HepG2 (cell line): Measurements from ENCODE around the gene HMHB1. TPM values are rescaled to one million over a fixed set of nuclear protein-coding genes. Genes with fewer than 3 reads are reported as not detected.

Experiments used
- ATF7-NPFF ChIP-seq: sonication (generic); formaldehyde crosslinking; IDR thresholded peaks from 2 replicates; pipeline ENCODE4 v1.8.1; 2023; ENCODE audit warnings: mild to moderate bottlenecking, low read depth, missing genetic modification reagents, moderate library complexity
- DR1 ChIP-seq: sonication (generic); formaldehyde crosslinking; IDR thresholded peaks from 2 replicates; pipeline ENCODE4 v1.8.0; 2021; ENCODE audit warnings: mild to moderate bottlenecking, missing genetic modification reagents, inconsistent platforms
- ISX ChIP-seq: sonication (generic); formaldehyde crosslinking; conservative IDR thresholded peaks from 2 replicates; pipeline ENCODE4 v1.5.0; 2020; ENCODE audit warnings: missing genetic modification reagents
- PHB2 ChIP-seq: fragments of 450-650 bp; IDR thresholded peaks from 2 replicates; pipeline ENCODE4 v1.6.1; 2018; ENCODE audit not compliant: partially characterized antibody
- SMC3 ChIP-seq: IDR thresholded peaks from 2 replicates; pipeline ENCODE4 v1.6.1; 2011; ENCODE audit warnings: low read length, improper control_type of control experiment
- SP140L ChIP-seq: sonication (generic); formaldehyde crosslinking; IDR thresholded peaks from 2 replicates; pipeline ENCODE4 v1.4.0; 2020; ENCODE audit warnings: missing genetic modification reagents, borderline replicate concordance
- SRY ChIP-seq: sonication (generic); formaldehyde crosslinking; IDR thresholded peaks from 2 replicates; pipeline ENCODE4 v1.8.0; 2022; ENCODE audit warnings: mild to moderate bottlenecking, missing genetic modification reagents
- ZBTB1 ChIP-seq: sonication (generic); formaldehyde crosslinking; IDR thresholded peaks from 2 replicates; pipeline ENCODE4 v1.4.0; 2020; ENCODE audit warnings: missing genetic modification reagents, borderline replicate concordance
- ZEB1 ChIP-seq: IDR thresholded peaks from 2 replicates; pipeline ENCODE4 v1.6.1; 2012; ENCODE audit warnings: mild to moderate bottlenecking, low read depth, inconsistent platforms; ENCODE audit not compliant: insufficient replicate concordance
- ZFX ChIP-seq: sonication (generic); formaldehyde crosslinking; IDR thresholded peaks from 2 replicates; pipeline ENCODE4 v1.4.0; 2020; ENCODE audit warnings: mild to moderate bottlenecking, low read depth, missing genetic modification reagents, moderate library complexity
- ZKSCAN5 ChIP-seq: sonication (generic); formaldehyde crosslinking; IDR thresholded peaks from 2 replicates; pipeline ENCODE4 v1.5.1; 2020; ENCODE audit warnings: mild to moderate bottlenecking, missing genetic modification reagents
- ZMAT3 ChIP-seq: sonication (generic); formaldehyde crosslinking; conservative IDR thresholded peaks from 2 replicates; pipeline ENCODE4 v1.7.0; 2021; ENCODE audit warnings: missing genetic modification reagents
- ZNF317 ChIP-seq: sonication (generic); formaldehyde crosslinking; IDR thresholded peaks from 2 replicates; pipeline ENCODE4 v1.5.0; 2020; ENCODE audit warnings: mild to moderate bottlenecking, missing genetic modification reagents
- ZNF350 ChIP-seq: sonication (generic); formaldehyde crosslinking; IDR thresholded peaks from 2 replicates; pipeline ENCODE4 v1.4.0; 2020; ENCODE audit warnings: mild to moderate bottlenecking, low read depth, missing genetic modification reagents, borderline replicate concordance
- ZNF460 ChIP-seq: sonication (generic); formaldehyde crosslinking; IDR thresholded peaks from 2 replicates; pipeline ENCODE4 v1.5.1; 2020; ENCODE audit warnings: missing genetic modification reagents, mild to moderate bottlenecking, borderline replicate concordance
- polyA plus RNA-seq, 8 experiments: library from polyadenylated mRNA; depleted of rRNA in 3 of 8; stranded (reverse) in 7 of 8; unstranded in 1 of 8; fragments of >200 nt; fragmentation: Illumina TruSeq in 4 of 8; extraction: Trizol in 4 of 8; gene quantifications; 2 replicates each; pipeline versions ENCODE4 v1.2.1 to v1.2.3, GENCODE V29; 2011 to 2016; ENCODE audit warnings: low read depth in 4 of 8, missing spikeins in 1 of 8, mixed read lengths in 1 of 8; ENCODE audit not compliant: insufficient read depth in 1 of 8
- total RNA-seq, 5 experiments: library from RNA; depleted of rRNA; stranded (reverse); fragments of >200 nt; fragmentation: Illumina TruSeq; extraction: Trizol; gene quantifications; 2 replicates each; pipeline ENCODE4 v1.2.3, GENCODE V29; 2016; ENCODE audit warnings: low read depth in 1 of 5
- TF ChIP-seq, protein P1 (sequence below): sonication (generic); formaldehyde crosslinking; IDR thresholded peaks from 2 replicates; pipeline ENCODE4 v1.4.0; 2020; ENCODE audit warnings: missing genetic modification reagents, borderline replicate concordance
- TF ChIP-seq, protein P2 (sequence below): sonication (generic); formaldehyde crosslinking; conservative IDR thresholded peaks from 2 replicates; pipeline ENCODE4 v1.8.1; 2023; ENCODE audit warnings: missing genetic modification reagents
- TF ChIP-seq, protein P3 (sequence below): sonication (generic); formaldehyde crosslinking; IDR thresholded peaks from 2 replicates; pipeline ENCODE4 v1.4.0; 2020; ENCODE audit warnings: missing genetic modification reagents

Gene HMHB1
- total and polyA plus RNA-seq, 2 of the 13 experiments (the other 11 are each of a cell fraction or from before 2014, with no cell fraction given) = not detected

DNA sequence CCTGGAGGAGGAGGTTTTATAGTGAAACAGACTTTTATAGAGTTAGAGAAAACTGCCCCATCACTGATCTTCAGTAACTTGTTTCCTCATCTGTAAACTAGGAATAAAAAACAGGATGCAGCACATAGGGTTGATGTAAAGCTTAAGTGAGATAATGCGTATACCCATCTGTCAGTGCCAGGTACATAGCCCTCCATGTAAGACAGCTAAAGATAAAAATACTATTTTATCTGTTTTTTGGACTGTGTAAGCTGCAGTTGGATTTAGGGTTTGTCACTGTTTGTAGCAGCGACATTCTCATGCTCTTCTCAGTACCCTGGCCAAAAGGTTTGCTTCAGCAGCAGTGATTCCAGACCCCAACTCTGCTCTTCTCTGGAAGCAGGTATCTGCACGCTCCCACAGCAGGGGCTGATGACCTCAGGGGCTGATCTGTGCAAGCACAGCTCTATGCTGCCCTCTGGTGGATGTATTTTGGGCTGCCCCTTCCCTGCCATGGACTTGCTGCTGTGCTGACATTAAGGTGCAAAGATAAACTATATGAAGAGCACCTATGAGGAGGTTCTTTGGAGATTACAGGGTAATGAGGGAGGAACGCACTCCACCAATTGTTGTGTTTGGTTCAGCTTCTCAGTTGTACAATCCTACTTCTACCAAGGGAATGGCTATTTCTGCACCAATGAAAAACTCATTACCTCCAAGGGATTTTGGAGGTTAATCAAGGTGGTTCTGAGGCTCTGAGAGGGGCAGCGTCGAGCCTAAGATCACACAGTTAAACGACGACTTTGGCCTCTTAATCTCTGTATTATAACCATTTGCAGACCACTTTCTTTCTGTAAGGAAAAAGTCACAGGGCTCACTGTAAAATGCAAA is 13.1 kb downstream of the HMHB1 start (continued):
- no peak for TF ChIP-seq ZNF460
- TF ChIP-seq, protein P1, sequence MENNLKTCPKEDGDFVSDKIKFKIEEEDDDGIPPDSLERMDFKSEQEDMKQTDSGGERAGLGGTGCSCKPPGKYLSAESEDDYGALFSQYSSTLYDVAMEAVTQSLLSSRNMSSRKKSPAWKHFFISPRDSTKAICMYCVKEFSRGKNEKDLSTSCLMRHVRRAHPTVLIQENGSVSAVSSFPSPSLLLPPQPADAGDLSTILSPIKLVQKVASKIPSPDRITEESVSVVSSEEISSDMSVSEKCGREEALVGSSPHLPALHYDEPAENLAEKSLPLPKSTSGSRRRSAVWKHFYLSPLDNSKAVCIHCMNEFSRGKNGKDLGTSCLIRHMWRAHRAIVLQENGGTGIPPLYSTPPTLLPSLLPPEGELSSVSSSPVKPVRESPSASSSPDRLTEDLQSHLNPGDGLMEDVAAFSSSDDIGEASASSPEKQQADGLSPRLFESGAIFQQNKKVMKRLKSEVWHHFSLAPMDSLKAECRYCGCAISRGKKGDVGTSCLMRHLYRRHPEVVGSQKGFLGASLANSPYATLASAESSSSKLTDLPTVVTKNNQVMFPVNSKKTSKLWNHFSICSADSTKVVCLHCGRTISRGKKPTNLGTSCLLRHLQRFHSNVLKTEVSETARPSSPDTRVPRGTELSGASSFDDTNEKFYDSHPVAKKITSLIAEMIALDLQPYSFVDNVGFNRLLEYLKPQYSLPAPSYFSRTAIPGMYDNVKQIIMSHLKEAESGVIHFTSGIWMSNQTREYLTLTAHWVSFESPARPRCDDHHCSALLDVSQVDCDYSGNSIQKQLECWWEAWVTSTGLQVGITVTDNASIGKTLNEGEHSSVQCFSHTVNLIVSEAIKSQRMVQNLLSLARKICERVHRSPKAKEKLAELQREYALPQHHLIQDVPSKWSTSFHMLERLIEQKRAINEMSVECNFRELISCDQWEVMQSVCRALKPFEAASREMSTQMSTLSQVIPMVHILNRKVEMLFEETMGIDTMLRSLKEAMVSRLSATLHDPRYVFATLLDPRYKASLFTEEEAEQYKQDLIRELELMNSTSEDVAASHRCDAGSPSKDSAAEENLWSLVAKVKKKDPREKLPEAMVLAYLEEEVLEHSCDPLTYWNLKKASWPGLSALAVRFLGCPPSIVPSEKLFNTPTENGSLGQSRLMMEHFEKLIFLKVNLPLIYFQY (CRISPR knock-in tag) = no peak
- no peak for TF ChIP-seq SP140L (CRISPR knock-in tag)
- TF ChIP-seq, protein P2, sequence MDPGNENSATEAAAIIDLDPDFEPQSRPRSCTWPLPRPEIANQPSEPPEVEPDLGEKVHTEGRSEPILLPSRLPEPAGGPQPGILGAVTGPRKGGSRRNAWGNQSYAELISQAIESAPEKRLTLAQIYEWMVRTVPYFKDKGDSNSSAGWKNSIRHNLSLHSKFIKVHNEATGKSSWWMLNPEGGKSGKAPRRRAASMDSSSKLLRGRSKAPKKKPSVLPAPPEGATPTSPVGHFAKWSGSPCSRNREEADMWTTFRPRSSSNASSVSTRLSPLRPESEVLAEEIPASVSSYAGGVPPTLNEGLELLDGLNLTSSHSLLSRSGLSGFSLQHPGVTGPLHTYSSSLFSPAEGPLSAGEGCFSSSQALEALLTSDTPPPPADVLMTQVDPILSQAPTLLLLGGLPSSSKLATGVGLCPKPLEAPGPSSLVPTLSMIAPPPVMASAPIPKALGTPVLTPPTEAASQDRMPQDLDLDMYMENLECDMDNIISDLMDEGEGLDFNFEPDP (CRISPR knock-in tag) = no peak
- no peak for TF ChIP-seq ZNF317 (CRISPR knock-in tag)
- TF ChIP-seq ATF7-NPFF (CRISPR knock-in tag) = no peak
- TF ChIP-seq SMC3 = peak; percentile 99
- no peak for TF ChIP-seq ZFX (CRISPR knock-in tag)
- TF ChIP-seq DR1 (CRISPR knock-in tag) = no peak
- TF ChIP-seq, protein P3, sequence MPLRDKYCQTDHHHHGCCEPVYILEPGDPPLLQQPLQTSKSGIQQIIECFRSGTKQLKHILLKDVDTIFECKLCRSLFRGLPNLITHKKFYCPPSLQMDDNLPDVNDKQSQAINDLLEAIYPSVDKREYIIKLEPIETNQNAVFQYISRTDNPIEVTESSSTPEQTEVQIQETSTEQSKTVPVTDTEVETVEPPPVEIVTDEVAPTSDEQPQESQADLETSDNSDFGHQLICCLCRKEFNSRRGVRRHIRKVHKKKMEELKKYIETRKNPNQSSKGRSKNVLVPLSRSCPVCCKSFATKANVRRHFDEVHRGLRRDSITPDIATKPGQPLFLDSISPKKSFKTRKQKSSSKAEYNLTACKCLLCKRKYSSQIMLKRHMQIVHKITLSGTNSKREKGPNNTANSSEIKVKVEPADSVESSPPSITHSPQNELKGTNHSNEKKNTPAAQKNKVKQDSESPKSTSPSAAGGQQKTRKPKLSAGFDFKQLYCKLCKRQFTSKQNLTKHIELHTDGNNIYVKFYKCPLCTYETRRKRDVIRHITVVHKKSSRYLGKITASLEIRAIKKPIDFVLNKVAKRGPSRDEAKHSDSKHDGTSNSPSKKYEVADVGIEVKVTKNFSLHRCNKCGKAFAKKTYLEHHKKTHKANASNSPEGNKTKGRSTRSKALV (CRISPR knock-in tag) = no peak
- no peak for TF ChIP-seq ISX
- no peak for TF ChIP-seq ZKSCAN5 (CRISPR knock-in tag)
- TF ChIP-seq ZBTB1 = no peak
- TF ChIP-seq ZNF350 (CRISPR knock-in tag) = no peak
- no peak for TF ChIP-seq ZMAT3 (CRISPR knock-in tag)
- TF ChIP-seq ZEB1 = no peak
- TF ChIP-seq PHB2 = no peak
- TF ChIP-seq SRY (CRISPR knock-in tag) = no peak
